Measurements from ENCODE around the gene GOLGA1. TPM values are rescaled to one million over a fixed set of nuclear protein-coding genes. Genes with fewer than 3 reads are reported as not detected.

GOLGA1 gene
- total and polyA plus RNA-seq, 9 of the 15 experiments (the other 6 are each of a cell fraction or from before 2014, with no cell fraction given): 2.9 to 15.9 (median 8.5) TPM

DNA sequence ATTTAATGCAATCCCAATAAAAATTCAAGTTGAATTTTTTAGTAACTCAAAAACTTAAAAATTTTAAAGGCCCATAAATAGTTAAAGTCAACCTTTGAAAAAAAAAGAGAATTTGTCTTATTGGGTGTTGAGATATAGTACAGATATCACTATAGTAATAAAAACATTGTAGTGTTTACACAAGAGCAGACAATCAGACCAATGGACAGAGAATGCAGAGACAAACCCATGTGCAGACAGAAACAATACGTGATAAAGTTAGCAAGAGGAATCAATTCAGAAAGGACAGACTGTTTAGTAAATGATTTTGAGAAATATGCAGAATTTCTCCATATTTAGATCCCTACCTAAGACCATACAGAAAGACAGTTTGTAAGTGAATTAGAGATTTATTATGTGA lies 33.9 kb downstream of the GOLGA1 start:
- no peaks in the 10 kb centered on the region for H3K79me2 ChIP-seq (ENCODE audit: control insufficient read depth, insufficient read depth, low read length)
- no peaks in the 10 kb centered on the region for H3K9me3 ChIP-seq (replicated peaks; ENCODE audit: control insufficient read depth, insufficient read depth, low read depth, low read length)
- H3K27ac ChIP-seq (ENCODE audit: extremely low read depth, low read depth, low read length): no peak overlapping the region
- H2AFZ ChIP-seq (ENCODE audit: low read depth, low read length): no peak overlapping the region
- no TSS peak for BruUV-seq (replicated peaks)
- FAIRE-seq (no peak), ATAC-seq (no peak), DNase-seq (ENCODE audit: extremely low read depth in 1 of 4, low spot score in 3 of 4) (no peak)
- in situ Hi-C loops (cut with MboI): no loop called here
- H3K9me1 ChIP-seq (ENCODE audit: control insufficient read depth, insufficient read depth, low read length): no peaks in the 10 kb centered on the region
- ChIA-PET CTCF (ENCODE audit: low intra/inter-chr PET ratio) (no interaction called here), POLR2A (no interaction called here)
- intact Hi-C loops (cut with micrococcal nuclease): no loop called here
- no peak overlapping the region for H3K4me2 ChIP-seq (ENCODE audit: insufficient read depth, low read length)
- H3K4me1 ChIP-seq (replicated peaks in 1 of 2; ENCODE audit: control insufficient read depth in 2 of 2, insufficient read depth in 2 of 2, low read length in 2 of 2): peaks cover 3 to 10% of the 10 kb centered on the region in 2 experiments; a peak in 3 of 5 replicates
- peaks cover 36% of the 10 kb centered on the region for H3K36me3 ChIP-seq (ENCODE audit: control insufficient read depth, insufficient read depth, low read length)
- 88% methylated on average over 1 of the region's 1 CpG for WGBS (ENCODE audit: insufficient coverage, low coverage, missing lambda C conversion rate)
- H3K9ac ChIP-seq (ENCODE audit: insufficient read depth in 1 of 2, low read depth in 2 of 2, low read length in 2 of 2): no peak overlapping the region
- H3K4me3 ChIP-seq: no peak overlapping the region
- no peaks in the 10 kb centered on the region for H3K27me3 ChIP-seq (ENCODE audit: control insufficient read depth in 2 of 2, insufficient read depth in 2 of 2, low read length in 2 of 2)
- H4K20me1 ChIP-seq (replicated peaks; ENCODE audit: control insufficient read depth, insufficient read depth, low read length): no peaks in the 10 kb centered on the region
- no peak for TF ChIP-seq MYBL2 (IDR thresholded peaks at IDR 0.05; ENCODE audit: low read depth)
- TF ChIP-seq MYBL2 (CRISPR knock-in tag; IDR thresholded peaks at IDR 0.05; ENCODE audit: borderline replicate concordance): no peak
- TF ChIP-seq ZNF263 (CRISPR knock-in tag; IDR thresholded peaks at IDR 0.05; ENCODE audit: borderline replicate concordance): no peak
- no peak for TF ChIP-seq ZNF239 (CRISPR knock-in tag; IDR thresholded peaks at IDR 0.05)
- no peak for TF ChIP-seq ETS1 (conservative IDR thresholded peaks at IDR 0.05; ENCODE audit: control insufficient read depth, low read depth, low read length)
- TF ChIP-seq, protein P1, sequence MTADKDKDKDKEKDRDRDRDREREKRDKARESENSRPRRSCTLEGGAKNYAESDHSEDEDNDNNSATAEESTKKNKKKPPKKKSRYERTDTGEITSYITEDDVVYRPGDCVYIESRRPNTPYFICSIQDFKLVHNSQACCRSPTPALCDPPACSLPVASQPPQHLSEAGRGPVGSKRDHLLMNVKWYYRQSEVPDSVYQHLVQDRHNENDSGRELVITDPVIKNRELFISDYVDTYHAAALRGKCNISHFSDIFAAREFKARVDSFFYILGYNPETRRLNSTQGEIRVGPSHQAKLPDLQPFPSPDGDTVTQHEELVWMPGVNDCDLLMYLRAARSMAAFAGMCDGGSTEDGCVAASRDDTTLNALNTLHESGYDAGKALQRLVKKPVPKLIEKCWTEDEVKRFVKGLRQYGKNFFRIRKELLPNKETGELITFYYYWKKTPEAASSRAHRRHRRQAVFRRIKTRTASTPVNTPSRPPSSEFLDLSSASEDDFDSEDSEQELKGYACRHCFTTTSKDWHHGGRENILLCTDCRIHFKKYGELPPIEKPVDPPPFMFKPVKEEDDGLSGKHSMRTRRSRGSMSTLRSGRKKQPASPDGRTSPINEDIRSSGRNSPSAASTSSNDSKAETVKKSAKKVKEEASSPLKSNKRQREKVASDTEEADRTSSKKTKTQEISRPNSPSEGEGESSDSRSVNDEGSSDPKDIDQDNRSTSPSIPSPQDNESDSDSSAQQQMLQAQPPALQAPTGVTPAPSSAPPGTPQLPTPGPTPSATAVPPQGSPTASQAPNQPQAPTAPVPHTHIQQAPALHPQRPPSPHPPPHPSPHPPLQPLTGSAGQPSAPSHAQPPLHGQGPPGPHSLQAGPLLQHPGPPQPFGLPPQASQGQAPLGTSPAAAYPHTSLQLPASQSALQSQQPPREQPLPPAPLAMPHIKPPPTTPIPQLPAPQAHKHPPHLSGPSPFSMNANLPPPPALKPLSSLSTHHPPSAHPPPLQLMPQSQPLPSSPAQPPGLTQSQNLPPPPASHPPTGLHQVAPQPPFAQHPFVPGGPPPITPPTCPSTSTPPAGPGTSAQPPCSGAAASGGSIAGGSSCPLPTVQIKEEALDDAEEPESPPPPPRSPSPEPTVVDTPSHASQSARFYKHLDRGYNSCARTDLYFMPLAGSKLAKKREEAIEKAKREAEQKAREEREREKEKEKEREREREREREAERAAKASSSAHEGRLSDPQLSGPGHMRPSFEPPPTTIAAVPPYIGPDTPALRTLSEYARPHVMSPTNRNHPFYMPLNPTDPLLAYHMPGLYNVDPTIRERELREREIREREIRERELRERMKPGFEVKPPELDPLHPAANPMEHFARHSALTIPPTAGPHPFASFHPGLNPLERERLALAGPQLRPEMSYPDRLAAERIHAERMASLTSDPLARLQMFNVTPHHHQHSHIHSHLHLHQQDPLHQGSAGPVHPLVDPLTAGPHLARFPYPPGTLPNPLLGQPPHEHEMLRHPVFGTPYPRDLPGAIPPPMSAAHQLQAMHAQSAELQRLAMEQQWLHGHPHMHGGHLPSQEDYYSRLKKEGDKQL (CRISPR knock-in tag; IDR thresholded peaks at IDR 0.05; ENCODE audit: borderline replicate concordance): no peak
- TF ChIP-seq ZNF143 (CRISPR knock-in tag; IDR thresholded peaks at IDR 0.05): no peak
- no peak for TF ChIP-seq ZHX1 (conservative IDR thresholded peaks at IDR 0.05; ENCODE audit: low read length)
- TF ChIP-seq NELFE (IDR thresholded peaks at IDR 0.05; ENCODE audit: insufficient read depth, insufficient read length): no peak
- TF ChIP-seq, protein P2, sequence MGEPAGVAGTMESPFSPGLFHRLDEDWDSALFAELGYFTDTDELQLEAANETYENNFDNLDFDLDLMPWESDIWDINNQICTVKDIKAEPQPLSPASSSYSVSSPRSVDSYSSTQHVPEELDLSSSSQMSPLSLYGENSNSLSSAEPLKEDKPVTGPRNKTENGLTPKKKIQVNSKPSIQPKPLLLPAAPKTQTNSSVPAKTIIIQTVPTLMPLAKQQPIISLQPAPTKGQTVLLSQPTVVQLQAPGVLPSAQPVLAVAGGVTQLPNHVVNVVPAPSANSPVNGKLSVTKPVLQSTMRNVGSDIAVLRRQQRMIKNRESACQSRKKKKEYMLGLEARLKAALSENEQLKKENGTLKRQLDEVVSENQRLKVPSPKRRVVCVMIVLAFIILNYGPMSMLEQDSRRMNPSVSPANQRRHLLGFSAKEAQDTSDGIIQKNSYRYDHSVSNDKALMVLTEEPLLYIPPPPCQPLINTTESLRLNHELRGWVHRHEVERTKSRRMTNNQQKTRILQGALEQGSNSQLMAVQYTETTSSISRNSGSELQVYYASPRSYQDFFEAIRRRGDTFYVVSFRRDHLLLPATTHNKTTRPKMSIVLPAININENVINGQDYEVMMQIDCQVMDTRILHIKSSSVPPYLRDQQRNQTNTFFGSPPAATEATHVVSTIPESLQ (CRISPR knock-in tag; IDR thresholded peaks at IDR 0.05): no peak
- no peak for TF ChIP-seq ATF1 (CRISPR knock-in tag; IDR thresholded peaks at IDR 0.05)
- TF ChIP-seq ATF1 (tag; IDR thresholded peaks at IDR 0.05): no peak
